Stomach smooth muscle (tissue), 2 donors: ENCODE results near the gene RNU4-1.
"Not testable (repeated sequence)": the region's sequence is repeated elsewhere in the genome, so short reads cannot be mapped to it uniquely, and the experiment has no call there.

Source experiments
- H3K27ac ChIP-seq: one replicate; pipeline ENCODE4 v1.7.0; 2013; ENCODE audit warnings: mild to moderate bottlenecking, low read length, inconsistent platforms
- H3K27me3 ChIP-seq, 2 donors: one replicate each; pipeline ENCODE4 v1.7.0; 2013; ENCODE audit warnings: low read length in 2 of 2; ENCODE audit not compliant: insufficient read depth in 2 of 2, control insufficient read depth in 1 of 2
- H3K36me3 ChIP-seq, 2 donors: one replicate each; pipeline ENCODE4 v1.7.0; 2013; ENCODE audit warnings: low read length in 2 of 2; ENCODE audit not compliant: control insufficient read depth in 2 of 2, insufficient read depth in 2 of 2
- H3K4me1 ChIP-seq: one replicate; pipeline ENCODE4 v1.7.0; 2013; ENCODE audit warnings: low read length; ENCODE audit not compliant: control insufficient read depth, insufficient read depth
- H3K4me3 ChIP-seq, 2 donors: one replicate each; pipeline ENCODE4 v1.7.0; 2013; ENCODE audit warnings: low read length in 2 of 2
- H3K9ac ChIP-seq, 2 donors: one replicate each; pipeline ENCODE4 v1.7.0; 2013; ENCODE audit warnings: low read length in 2 of 2, mild to moderate bottlenecking in 1 of 2
- H3K9me3 ChIP-seq, 2 donors: one replicate each; pipeline ENCODE4 v1.7.0; 2013; ENCODE audit warnings: low read length in 2 of 2; ENCODE audit not compliant: control insufficient read depth in 2 of 2
- donor health status: healthy.
- donor health status: Pancreatic carcinoma.

The RNU4-1 gene

GRCh38 chr12:120253313-120253712, 39.7 kb downstream of the RNU4-1 start:
- not testable (repeated sequence) for H3K27me3 ChIP-seq, H3K4me3 ChIP-seq, H3K9ac ChIP-seq, H3K36me3 ChIP-seq, H3K9me3 ChIP-seq
- peak overlapping the region; percentile 11 for H3K27ac ChIP-seq
- peaks cover 53% of the 10 kb centered on the region for H3K4me1 ChIP-seq

- Histone ChIP-seq H3K4me3 (no peak overlapping the region), H3K36me3 (no peaks in the 10 kb centered on the region), H3K9me3 (no peaks in the 10 kb centered on the region), H3K27ac (peak overlapping the region; percentile 18), H3K4me1 (peaks cover 51% of the 10 kb centered on the region), H3K9ac (no peak overlapping the region), H3K27me3 (no peaks in the 10 kb centered on the region)
These were observed 40.7 kb downstream of the RNU4-1 start for GRCh38 chr12:120252071-120252906.

GRCh38 chr12:120251364-120252070, 41.5 kb downstream of the RNU4-1 start:
- H3K9me3 ChIP-seq, H3K27me3 ChIP-seq, H3K9ac ChIP-seq, H3K36me3 ChIP-seq, H3K4me3 ChIP-seq: not testable (repeated sequence)
- Histone ChIP-seq H3K27ac (peak overlapping the region; percentile 18), H3K4me1 (peaks cover 46% of the 10 kb centered on the region)

GRCh38 chr12:120249875-120250795, 42.9 kb downstream of the RNU4-1 start:
- peak overlapping the region in 1 of 2 donors; percentile 21 for H3K9ac ChIP-seq
- peak overlapping the region; percentile 18 to 52 for H3K4me3 ChIP-seq
- no peaks in the 10 kb centered on the region for H3K27me3 ChIP-seq
- H3K27ac ChIP-seq = peak overlapping the region; percentile 70
- no peaks in the 10 kb centered on the region for H3K36me3 ChIP-seq
- H3K4me1 ChIP-seq = peaks cover 40% of the 10 kb centered on the region
- H3K9me3 ChIP-seq = no peaks in the 10 kb centered on the region

GRCh38 chr12:120249266-120249874, 43.7 kb downstream of the RNU4-1 start:
- no peaks in the 10 kb centered on the region for H3K9me3 ChIP-seq
- no peaks in the 10 kb centered on the region for H3K36me3 ChIP-seq
- peaks cover 40% of the 10 kb centered on the region for H3K4me1 ChIP-seq
- peak overlapping the region; percentile 18 to 52 for H3K4me3 ChIP-seq
- H3K9ac ChIP-seq = peak overlapping the region in 1 of 2 donors; percentile 21
- H3K27me3 ChIP-seq = no peaks in the 10 kb centered on the region
- H3K27ac ChIP-seq = peak overlapping the region; percentile 70

GRCh38 chr12:120247621-120248030, 45.4 kb downstream of the RNU4-1 start:
- Histone ChIP-seq H3K4me1 (peaks cover 42% of the 10 kb centered on the region), H3K9me3 (no peaks in the 10 kb centered on the region), H3K27ac (peak overlapping the region; percentile 46), H3K36me3 (no peaks in the 10 kb centered on the region), H3K4me3 (peak overlapping the region in 1 of 2 donors; percentile 17), H3K9ac (peak overlapping the region in 1 of 2 donors; percentile 41), H3K27me3 (no peaks in the 10 kb centered on the region)

- no peaks in the 10 kb centered on the region for H3K36me3 ChIP-seq
- no peaks in the 10 kb centered on the region for H3K27me3 ChIP-seq
- peak overlapping the region in 1 of 2 donors; percentile 41 for H3K9ac ChIP-seq
- peak overlapping the region; percentile 46 for H3K27ac ChIP-seq
- no peaks in the 10 kb centered on the region for H3K9me3 ChIP-seq
- peaks cover 46% of the 10 kb centered on the region for H3K4me1 ChIP-seq
- H3K4me3 ChIP-seq = peak overlapping the region in 1 of 2 donors; percentile 17
These were observed 45.9 kb downstream of the RNU4-1 start for GRCh38 chr12:120247183-120247582.

GRCh38 chr12:120246705-120247104, 46.3 kb downstream of the RNU4-1 start:
- not testable (repeated sequence) for H3K27ac ChIP-seq, H3K9me3 ChIP-seq, H3K36me3 ChIP-seq, H3K9ac ChIP-seq, H3K27me3 ChIP-seq, H3K4me3 ChIP-seq
- peaks cover 49% of the 10 kb centered on the region for H3K4me1 ChIP-seq
